Limb (tissue), 2 donors: Measurements from ENCODE around the gene AGBL3.
A peak's percentile ranks its signal among the peaks of the same experiment; 100 is the strongest.

Experiments used
- DNase-seq, 2 donors: peaks; one replicate each; pipeline ENCODE4 v3.0.0-alpha.2; 2016; ENCODE audit errors: extremely low spot score in 2 of 2

AGBL3 gene

GRCh38 chr7:134986363-134987251 is at the start of gene AGBL3:
TSS of gene AGBL3 (plus strand) at chr7:134986508. CDS start at chr7:134987934, 1,426 bp downstream.
- DNase-seq: peak; percentile 97

- no peak for DNase-seq
These were observed 49.3 kb upstream of the AGBL3 start for GRCh38 chr7:134936893-134937510.

GRCh38 chr7:134938141-134938540 is 48.2 kb upstream of the AGBL3 start:
- no peak for DNase-seq

DNA sequence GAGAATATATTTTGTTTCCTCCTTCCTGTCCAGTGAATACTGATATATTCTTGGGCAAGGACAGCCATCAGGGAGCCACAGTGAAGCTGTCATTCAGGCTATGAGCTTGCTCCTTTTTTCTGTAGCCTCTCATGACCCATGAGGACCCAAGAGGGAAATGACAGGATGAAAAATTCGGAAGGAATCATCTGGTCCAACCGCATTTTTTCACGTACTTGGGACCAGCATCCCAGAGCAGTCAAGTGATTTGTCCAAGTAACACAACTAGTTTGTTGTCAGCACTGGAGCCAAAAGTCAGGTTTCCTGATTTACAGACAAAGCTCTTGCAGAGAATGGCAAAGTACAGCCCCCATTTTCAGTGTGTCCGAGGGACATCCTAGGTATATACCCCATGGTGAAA is 47.2 kb upstream of the AGBL3 start:
- DNase-seq: no peak

GRCh38 chr7:134940729-134941128 is 45.6 kb upstream of the AGBL3 start:
- DNase-seq: no peak

GRCh38 chr7:134941185-134941900 is 45.0 kb upstream of the AGBL3 start:
- DNase-seq: no peak

GRCh38 chr7:134941952-134942351 is 44.4 kb upstream of the AGBL3 start:
- no peak for DNase-seq

DNA sequence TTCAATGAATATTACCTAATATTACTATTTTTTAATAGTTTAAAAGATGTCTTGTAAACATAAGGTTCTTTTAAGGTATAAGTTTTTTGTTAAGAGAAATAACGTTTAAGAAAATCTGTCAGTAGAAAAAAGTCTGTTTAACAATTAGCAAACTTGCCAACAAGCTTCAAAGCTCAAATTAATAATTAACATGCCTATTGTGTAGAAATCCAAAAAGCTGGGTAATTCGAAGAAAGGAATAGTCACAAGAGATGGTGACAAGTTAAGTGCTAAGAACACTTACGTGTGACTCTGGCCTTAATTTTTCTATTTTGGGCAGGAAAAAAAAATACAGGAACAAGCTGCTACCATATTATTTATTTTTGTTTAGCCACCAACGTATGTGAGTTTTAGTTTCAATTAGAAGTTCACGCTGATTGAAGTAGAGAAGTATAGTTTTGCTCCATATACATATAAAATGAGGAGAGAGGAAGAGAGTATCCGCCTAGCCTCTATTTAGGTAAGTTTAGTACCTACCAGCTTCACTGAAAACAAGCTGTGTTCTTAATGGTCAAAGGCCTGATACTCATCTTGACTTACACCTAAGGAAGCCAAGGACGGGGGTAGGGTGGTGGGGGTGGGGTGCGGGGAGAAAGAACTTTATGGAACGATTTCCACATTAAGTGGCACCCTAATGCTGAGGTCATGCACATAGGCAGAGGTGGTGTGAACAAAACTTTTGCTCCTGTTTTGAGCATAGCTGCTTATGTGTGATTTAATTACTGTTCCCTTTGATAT is 43.4 kb upstream of the AGBL3 start:
- DNase-seq: no peak

GRCh38 chr7:134943785-134944400 is 42.4 kb upstream of the AGBL3 start:
- DNase-seq: peak in 1 of 2 donors; percentile 63

GRCh38 chr7:134945691-134946090 is 40.6 kb upstream of the AGBL3 start:
- DNase-seq: no peak

- DNase-seq: no peak
These were observed 40.0 kb upstream of the AGBL3 start for GRCh38 chr7:134946260-134946659.

- no peak for DNase-seq
These were observed 39.0 kb upstream of the AGBL3 start for GRCh38 chr7:134947329-134947728.

DNA sequence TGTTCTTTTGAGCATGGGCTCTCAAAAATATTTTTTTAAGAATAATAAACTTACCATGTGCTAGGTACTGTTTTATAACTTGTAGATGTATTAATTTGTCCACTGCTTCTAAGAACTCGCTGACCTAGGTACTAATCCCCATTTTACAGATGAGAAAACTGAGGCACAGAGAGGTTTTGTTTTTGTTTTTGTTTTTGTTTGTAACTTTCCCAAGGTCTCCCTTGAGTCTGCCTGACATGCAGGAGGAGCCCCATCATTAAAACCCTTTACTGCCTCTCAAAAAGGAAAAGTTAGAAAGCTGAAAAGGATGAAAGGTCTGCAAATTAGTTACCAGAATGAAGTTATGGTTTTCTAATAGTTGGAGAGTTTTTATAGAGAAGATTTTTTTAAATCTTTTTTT is 38.5 kb upstream of the AGBL3 start:
- DNase-seq: no peak

GRCh38 chr7:134948246-134948645 is 38.1 kb upstream of the AGBL3 start:
- DNase-seq: no peak

DNA sequence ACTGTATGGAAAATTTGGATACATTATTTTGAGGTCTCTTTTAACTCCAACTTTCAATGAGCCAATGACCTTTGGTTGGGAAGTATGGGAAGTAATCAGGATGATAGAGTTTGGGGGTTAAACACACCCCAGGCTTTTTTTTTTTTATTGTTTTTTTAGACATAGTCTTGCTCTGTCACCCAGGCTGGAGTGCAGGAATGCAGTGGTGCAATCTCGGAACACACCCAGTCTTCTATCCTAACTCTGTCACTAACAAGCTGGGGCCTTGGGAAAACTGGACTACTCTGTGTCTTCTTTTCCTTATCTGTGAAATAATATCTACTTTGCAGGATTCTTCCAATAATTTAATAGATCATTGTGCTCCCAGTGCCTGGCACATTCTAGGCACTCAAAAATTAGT is 37.6 kb upstream of the AGBL3 start:
- no peak for DNase-seq

DNA sequence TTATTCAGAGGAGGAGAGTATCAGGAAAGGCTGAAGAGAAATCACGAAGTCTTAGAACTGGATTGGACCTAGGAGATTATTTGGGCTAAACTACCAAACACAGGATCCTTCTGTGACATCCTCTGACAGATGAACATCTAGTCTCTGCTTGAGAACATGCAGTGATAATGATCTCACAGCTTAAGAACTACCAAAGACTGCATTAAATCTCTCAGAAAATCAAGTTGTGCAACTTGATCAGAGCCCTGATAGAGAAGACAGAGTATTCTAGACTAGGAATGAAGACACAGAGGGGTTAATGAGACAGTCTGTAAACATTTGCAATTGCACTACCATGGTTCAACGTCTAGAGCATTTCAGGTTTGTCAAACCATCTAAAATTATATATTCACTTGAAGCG is 37.1 kb upstream of the AGBL3 start:
- no peak for DNase-seq

DNA sequence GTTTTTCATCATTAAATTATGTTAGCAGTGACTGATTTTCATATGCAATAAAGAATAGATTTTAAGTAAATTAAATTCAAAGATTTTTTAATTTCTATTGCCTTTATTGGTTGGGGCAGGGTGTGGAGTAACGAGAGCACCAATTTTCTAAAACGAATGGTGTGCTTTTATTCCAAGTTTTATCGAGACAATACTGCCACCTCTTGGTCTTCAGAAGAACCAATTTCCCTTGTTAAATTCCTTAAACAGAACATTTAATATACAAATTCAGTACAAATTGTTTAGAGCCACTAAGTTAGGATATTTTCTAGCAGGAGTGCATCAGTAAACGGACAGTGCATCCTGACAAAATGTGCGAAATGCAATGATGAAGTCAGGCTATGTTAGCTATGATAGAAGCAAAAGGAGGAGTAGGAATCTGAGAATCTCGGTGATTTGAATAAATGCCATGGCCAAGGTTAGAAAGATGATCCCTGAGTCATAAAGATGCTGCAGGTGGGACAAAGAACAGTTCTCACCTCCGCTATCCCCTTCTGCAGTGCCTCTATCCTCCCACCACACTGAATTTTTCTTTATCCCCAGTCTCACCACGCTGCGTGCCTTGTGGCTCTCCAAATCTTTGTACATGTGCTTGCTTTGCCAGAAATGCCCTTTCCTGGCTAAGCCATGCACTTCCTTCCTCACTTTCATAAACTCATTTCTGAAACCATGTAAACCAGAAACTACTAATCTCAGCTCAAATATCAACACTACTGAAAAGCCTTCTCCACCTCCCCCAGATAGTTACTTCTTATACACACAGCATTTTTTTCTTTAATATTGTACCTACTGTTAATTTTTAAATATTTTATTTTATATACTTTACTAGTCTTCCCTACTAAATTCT is 31.9 kb upstream of the AGBL3 start:
- DNase-seq: peak in 1 of 2 donors; percentile 71

- DNase-seq: no peak
These were observed 29.3 kb upstream of the AGBL3 start for GRCh38 chr7:134957005-134957404.

DNA sequence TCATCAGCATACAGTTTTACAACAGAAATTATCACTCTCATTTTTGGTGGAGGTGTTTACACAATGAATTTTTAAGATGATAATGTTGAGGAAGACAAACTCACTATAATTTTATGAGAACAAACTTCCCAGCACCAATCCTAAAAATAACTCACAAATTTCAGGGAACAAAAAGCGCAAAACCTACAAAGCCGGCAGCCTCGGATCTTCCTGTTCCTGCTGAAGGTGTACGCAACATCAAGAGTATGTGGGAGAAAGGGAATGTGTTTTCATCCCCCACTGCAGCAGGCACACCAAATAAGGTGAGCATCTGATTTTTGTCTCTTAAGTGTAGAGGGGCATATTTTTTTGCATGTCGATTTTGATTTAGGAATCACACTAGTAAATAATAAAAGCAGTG is 26.5 kb upstream of the AGBL3 start:
- DNase-seq: no peak

- peak in 1 of 2 donors; percentile 59 for DNase-seq
These were observed 24.0 kb upstream of the AGBL3 start for GRCh38 chr7:134962270-134962780.
